CD4-positive, alpha-beta T cell treated with Interleukin-17A for 4 hours (primary cell): ENCODE data around the gene PHF21A.

ENCODE experiments used
- DNase-seq: peaks from one replicate; pipeline ENCODE4 v3.0.0-alpha.2; 2020; ENCODE audit warnings: mixed read lengths

The PHF21A gene

GRCh38 chr11:45899448-45900174, 221.6 kb downstream of the PHF21A start:
- DNase-seq = peak; percentile 60

- DNase-seq = no peak
These were observed 222.2 kb downstream of the PHF21A start for GRCh38 chr11:45899086-45899447.

GRCh38 chr11:45897556-45897955, 223.7 kb downstream of the PHF21A start:
- DNase-seq = no peak

GRCh38 chr11:45896422-45896984, 224.8 kb downstream of the PHF21A start:
- no peak for DNase-seq

- no peak for DNase-seq
These were observed 225.5 kb downstream of the PHF21A start for GRCh38 chr11:45895553-45896259.

GRCh38 chr11:45894555-45895247, 226.6 kb downstream of the PHF21A start:
- DNase-seq = no peak

- DNase-seq = no peak
These were observed 228.4 kb downstream of the PHF21A start for GRCh38 chr11:45892856-45893255.

GRCh38 chr11:45890886-45891550, 230.2 kb downstream of the PHF21A start:
- no peak for DNase-seq

GRCh38 chr11:45889966-45890365, 231.3 kb downstream of the PHF21A start:
- no peak for DNase-seq

GRCh38 chr11:45889555-45889954, 231.7 kb downstream of the PHF21A start:
- DNase-seq = no peak

- DNase-seq = no peak
These were observed 233.7 kb downstream of the PHF21A start for GRCh38 chr11:45887587-45887986.

GRCh38 chr11:45886816-45887520, 234.3 kb downstream of the PHF21A start:
- no peak for DNase-seq

- DNase-seq = no peak
These were observed 235.1 kb downstream of the PHF21A start for GRCh38 chr11:45885921-45886721.

GRCh38 chr11:45885274-45885920, 235.9 kb downstream of the PHF21A start, which contains the start of gene MAPK8IP1:
MAPK8IP1 (plus strand) TSS chr11:45885651; CDS start chr11:45885821, 170 bp downstream.
- peak; percentile 66 for DNase-seq

GRCh38 chr11:45884596-45885185, 236.6 kb downstream of the PHF21A start:
- no peak for DNase-seq
